HG03139 (cell line): ENCODE measurements around the gene DCBLD1.

Experiments used
- ATAC-seq: cut with Tn5 transposase; IDR thresholded peaks from one replicate; pipeline ENCODE4 v1.9.1; 2021; ENCODE audit not compliant: unreplicated experiment

The DCBLD1 gene

DNA sequence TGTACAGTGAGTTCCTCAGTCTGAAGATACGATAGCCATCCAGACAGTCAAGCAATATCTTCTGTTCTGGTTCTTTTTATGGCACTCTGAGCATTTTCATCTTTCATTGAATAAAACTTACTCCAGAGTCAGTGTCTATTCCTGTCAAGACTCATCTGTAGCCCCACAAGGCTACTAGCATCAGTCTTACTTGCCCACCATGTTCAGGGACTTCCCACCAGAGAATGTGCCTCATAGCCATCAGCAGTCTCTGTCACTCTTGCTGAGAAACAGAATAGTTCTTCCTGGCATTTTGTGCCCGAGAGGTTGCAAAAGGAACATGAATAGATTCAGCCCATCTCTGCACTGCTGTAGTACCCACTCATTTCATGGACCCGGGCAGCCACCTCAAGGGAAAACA is 12.7 kb upstream of the DCBLD1 start:
- ATAC-seq: no peak

DNA sequence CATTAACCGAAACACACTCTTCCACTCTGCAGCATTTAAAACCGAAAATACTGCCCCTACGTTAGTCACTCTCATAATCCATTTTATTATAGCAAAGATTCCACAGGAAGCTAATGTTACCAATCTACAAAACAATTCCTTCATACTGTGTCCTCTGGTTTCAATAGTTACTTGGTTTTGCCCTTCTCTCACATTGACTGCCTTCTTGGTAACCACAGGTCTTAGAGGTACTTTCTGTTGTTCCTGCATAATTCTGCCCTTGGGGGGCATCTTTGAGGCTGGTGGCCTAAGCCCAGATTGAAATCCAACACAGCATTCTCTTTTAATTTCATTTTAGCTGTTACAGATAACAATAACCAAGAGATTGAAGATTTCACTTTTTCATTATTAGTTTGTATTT is 9.8 kb upstream of the DCBLD1 start:
- ATAC-seq: no peak

DNA sequence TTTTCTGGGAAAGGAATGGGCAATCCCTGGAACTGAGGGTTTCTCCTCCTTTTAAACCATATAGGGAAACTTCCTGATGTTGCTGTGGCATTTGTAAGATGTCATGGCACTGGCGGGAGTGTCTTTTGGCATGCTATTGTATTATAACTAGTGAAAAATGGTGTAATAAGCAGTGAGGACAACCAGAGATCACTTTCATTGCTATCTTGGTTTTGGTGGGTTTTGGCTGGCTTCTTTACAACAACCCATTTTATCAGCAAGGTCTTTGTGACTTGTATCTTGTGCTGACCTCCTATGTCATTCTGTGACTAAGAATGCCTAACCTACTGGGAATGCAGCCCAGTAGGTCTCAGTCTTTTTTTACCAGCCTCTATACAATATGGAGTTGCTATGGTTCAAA is 9.1 kb upstream of the DCBLD1 start:
- no peak for ATAC-seq

DNA sequence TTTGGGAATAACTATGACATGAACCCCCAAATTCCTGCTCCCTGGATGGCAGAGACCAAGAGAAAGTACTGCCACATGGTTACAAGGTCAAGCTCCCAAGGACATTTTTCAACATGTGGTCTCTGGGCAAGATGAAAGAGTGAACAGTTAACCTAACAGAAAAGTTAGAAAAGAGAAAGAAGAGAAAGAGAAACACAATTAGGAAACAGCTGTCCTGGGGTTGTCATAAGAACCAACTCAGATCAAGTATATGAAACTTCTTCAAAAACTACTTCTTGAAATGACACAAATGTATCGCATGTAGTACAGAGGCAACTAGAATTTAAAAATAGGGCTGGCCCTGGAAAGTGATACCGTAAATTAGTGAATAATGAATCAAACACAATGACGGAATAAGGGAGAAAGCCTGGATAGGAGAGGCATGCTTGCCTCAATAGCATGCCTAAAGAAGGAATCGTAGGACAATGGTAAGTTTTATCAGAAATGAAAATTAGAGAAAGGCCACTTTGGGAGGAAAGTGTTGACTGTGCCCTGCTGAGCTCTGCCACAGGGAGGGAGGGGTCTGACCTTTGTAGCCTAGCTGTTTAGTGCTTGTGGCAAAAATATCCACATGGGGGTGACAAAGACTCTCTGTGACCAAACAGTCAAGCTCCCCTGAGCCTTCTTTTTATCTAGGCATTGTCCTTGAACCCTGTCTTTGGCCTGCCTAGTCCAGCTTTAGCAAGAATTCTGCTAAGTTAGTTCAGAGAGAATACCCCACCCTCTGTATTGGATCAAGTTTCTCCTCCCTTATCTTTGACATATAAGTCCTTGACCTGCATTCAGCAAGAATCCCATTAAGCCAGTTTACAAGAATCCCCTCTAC is 4.3 kb upstream of the DCBLD1 start:
- no peak for ATAC-seq

DNA sequence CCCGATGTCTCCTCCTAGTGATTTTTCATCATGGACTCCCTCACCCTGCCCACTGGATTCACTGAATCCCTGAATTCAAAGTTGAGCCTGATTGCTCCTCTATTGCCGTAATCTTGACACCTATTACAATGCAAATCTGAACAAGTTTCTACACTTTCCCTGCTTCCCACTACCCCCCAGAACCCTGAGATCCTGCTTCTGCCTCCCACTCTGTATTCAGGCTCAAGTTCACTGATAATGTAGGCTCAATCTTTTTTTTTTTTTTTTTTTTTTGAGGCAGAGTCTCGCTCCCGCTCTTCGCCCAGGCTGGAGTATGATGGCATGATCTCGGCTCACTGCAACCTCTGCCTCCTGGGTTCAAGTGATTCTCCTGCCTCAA is 3.6 kb upstream of the DCBLD1 start:
- no peak for ATAC-seq

DNA sequence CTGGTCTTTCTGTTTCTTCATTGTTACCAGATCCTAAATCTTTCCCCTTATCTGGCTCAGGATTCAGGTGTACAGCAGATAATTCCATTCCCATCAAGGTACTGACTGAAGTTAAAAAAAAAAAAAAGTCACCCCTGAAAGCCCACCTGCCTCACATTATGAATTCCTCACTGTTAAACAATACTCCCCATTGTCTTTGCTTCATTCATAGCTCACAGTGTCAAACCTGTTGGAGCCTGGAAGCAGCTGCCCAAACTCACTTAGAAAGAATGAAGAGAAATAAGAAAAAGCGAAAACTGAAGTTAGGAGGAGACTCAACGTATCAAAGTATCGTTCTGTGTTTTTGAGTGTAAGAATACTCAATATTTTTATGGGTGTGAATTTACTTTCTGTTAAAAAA is 1.8 kb upstream of the DCBLD1 start:
- no peak for ATAC-seq

DNA sequence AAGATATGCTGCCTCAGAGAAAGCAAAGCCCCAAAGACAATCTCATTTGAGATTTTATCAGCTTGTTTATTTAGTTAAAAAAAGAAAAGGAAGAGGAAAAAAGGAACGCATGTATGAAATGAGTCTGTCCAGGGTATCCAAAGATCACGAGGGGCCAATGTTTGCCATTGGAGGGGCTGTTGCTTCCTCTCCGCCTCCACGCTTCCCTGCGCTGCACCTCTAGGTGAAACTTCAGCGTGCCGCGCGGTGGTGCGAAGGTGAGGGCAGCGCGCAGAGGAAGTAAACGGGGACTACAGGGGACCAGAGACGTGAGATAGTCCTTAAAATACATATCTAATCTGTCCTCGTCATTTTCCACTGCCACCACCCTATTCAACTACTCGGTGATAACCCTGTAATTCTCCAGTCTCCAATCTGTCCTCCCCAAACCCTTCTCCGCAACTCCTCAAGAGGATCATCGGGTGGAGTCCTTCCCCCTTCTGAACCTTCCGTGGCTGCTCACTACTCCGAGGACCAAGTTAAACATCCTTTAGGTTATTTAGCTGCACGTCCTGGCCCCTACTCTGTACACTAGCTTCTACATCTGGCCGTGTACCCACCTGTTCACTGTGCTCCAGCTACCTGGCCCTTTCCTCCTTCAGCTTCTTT is 1.1 kb upstream of the DCBLD1 start:
- no peak for ATAC-seq

DNA sequence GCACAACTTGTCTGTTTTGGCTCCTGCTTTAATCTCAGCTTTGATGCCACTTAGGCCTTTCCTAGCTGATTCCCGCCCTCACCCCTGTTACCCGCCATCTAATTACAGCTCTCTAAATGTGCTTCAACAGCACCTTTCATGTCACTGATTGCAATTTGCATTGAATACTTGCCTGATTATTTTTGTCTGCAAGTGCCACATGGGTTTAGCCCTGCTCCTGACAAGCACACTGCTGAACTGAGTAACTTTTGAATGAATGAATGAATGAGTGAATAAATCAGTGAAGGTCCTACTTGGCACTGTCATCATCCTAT is 591 bp upstream of the DCBLD1 start:
- ATAC-seq: no peak

DNA sequence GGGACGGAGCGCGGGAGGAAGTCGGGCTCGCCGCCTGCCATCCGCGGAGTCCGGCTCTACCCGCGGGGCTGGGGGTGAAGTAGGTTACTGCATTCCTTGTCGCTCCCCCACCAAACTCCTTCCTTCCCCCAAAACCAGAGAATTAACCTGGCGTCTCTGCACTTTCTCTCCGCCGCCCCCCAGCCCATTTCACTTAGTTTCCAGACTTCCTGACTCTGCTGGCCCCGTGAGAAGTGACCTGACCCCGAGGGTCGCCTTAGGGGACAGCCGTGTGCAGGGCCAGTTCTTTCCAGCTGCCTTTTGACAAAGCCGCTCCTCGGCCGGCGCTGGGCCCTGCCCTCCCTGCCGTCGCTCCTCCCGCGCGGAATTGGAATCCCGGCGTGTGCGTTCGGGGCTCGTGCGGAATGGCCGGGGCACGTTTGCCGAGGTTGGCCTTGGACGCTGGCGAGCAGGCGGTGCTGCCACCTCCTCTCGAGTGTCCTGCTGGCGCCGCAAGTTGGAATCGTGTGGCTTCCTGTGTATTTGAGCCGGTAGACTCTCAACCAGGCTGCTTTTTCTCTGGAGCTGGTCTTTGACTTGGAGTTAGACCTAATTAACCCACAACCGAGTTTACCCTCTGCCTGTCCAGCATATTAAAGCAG is 650 bp downstream of the DCBLD1 start:
- no peak for ATAC-seq

DNA sequence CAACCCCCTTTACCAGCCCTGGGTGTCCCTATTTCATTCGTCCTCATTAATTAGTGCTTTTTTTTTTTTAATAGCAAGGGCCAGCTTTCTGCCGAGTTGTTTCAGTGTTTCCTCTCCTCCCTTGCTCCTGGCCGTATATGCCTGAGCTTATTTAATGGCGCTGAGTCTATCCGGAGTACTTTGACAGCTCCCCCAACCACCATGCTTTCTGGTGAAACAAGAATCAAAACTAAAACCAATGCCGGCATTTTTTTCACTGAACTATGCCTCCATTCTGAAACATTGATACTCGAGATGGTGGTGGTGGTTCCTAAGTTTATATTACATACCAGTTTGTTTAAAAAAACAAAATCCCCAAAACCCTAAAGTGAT is 1.2 kb downstream of the DCBLD1 start:
- no peak for ATAC-seq

DNA sequence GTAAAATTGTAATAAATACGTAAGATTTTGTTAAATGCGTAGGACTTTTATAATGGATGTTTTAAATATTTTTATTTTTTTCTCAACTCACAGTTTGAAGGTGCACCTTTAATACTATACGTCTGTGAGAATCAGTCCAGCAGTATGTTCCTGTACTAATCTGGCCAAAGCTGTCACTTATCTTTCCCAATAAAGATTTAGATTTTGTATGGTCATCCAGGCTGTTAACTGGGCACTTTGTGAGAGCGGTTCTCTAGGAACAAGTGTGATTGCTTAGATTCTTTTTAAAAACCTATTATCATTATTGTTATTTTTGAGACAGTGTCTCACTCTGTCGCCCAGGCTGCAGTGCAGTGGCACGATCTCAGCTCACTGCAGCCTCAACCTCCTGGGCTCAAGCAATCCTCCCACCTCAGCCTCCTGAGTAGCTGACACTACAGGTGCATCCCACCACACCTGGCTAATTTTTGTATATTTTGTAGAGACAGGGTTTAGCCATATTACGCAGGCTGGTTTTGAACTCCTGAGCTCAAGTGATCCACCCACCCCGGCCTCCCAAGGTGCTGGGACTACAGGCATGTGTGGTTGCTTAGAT is 1.7 kb downstream of the DCBLD1 start:
- ATAC-seq: no peak

DNA sequence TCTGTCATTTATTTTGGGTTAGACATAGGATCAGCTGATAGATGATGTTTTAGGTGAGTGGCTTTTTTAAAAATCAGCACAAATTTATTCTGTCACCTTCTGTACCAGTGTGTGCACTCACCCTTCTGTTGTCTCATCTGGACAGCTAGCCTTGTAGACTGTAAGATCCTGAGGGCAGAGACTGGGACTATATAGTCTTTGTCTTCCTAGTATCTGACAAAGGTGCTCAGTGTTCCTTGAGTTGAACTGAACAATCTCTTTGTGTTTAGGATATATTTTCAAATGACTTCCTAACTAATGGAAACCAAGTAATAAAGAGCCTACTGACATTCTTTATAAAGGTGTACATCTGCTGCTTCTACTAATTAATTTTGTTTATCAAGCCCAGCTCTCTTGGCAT is 3.0 kb downstream of the DCBLD1 start:
- no peak for ATAC-seq

DNA sequence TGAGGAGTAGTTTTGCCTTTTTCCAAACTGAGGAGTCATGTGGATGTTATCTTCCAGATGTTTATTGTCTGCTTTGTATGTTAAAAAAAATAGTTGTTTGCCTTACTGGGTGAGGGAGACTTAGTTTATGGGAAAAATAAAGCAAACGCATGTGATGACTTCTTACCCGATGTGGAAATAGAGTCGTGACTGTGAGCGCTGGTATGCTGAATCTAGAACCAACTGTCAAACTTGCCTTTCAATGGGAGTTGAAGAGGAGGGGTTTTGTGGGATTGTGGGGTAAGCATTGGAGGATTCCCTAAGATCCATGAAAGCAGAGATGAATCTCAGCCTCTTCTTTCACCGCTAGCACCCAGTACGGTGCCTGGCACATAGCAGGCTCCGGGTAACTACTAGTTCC is 5.3 kb downstream of the DCBLD1 start:
- ATAC-seq: no peak

DNA sequence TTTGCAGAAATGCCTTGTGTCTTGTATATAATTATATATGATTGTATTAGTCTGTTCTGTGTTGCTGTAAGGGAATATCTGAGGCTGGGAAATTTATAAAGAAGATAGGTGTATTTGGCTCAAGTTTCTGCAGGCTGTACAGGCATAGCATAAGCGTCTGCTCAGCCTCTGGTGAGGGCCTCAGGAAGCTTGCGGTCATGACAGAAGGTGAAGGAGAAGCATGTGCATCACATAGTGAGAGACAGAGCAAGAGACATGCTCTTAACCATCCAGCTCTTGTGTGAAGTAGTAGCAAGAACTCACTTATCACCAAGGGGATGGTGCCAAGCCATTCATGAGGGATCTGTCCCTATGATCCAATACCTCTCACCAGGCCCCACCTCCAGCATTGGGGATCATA is 6.5 kb downstream of the DCBLD1 start:
- ATAC-seq: no peak

DNA sequence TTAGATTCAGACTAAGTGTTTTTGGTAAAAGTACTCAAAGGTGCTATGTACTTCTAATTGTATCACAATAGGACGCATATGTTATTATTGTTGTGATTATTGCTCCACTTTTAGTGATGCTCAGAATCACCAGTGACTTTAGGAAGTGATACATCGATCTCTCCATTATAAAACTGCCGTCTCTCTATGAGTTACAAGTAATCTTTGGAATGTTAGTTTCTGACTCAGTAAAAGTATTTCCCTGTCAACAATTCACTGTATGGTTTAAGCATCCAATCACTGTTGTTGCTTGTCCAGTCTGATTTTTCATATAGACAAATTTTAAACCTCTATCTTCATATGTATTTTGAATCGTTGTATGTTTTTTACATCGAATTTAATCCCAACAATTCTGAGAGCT is 9.4 kb downstream of the DCBLD1 start:
- no peak for ATAC-seq

DNA sequence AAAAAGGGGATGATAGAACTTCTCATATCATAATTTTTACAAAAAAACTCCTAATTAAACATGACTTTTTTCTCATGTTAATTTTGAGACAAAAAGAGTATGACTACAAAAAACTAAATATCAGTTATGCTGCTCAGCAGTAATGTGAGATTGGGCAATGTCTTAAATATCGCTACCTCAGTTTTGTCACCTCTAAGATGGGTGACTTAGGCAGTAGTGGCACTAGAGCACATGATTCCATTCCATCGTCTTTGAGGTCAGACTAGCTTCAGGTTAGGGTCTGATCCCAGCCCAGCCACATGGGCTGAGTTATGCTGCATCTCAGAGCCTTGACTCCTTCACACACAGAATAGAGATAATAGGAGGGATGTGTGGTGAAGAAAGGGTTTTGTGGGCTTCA is 11.0 kb downstream of the DCBLD1 start:
- ATAC-seq: no peak

DNA sequence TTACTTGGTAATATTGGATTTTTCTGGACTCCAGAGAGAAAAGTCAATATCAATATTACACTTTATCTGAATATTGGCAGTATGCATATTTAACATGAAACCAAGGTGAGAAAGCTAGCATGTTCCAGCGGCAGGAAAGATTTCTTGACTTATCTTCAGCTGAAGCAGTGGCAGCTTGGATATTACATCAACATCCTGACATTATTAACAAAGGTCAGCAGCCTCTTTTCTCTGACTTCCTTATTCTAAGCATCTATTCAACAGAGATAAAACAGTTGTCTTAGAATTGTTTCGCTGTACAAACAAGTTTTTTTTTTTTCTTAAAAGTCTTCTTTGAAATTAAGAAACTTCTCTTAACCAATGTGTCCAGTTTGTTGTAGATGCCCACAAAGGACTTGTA is 11.8 kb downstream of the DCBLD1 start:
- no peak for ATAC-seq

DNA sequence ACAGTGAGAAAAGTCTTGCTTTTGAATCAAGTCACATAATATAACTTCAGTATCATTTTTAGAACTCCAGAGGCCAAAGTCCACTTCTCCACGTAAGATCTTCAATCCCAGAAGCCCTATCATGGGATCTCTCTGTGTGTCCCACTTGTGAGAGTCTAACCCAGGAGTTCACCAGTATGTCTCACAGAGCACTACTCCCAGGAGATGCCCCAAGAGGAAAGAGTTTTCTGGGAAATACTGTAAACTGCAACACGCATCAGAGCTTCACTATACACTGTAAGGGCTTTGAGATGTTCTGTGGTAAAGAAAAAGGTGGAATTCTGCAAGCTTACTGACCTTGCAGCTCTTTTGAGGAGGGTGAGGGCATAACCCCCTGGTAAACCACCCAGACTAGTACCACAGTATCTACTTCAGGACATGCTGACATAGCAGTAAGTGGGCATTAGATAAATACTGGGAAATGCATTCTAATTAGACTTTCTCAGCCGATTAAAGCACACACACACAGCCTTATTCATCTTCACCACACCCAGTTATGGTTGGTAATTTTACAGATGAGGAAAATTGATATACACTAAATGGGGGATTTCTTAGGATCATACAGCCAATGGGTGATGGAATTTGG is 12.3 kb downstream of the DCBLD1 start:
- ATAC-seq: no peak

DNA sequence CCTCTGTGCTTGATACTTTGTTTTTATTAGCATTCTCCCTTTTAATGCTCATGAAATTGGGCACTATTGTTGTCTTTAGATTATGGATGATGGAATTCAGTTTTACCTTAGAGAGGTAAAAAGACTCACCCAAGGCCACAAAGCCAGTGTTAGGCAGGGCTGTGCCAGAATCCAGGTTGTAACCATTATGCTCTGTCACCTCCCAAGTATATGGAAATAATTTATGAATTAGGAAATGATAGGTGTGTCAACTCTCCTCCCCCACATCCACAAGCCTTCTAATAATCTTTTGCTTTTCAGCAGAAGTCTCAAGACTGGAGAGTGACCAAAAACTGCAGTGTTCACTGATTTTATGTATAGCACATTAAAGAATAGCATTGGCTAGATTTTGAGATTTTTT is 13.0 kb downstream of the DCBLD1 start:
- no peak for ATAC-seq

DNA sequence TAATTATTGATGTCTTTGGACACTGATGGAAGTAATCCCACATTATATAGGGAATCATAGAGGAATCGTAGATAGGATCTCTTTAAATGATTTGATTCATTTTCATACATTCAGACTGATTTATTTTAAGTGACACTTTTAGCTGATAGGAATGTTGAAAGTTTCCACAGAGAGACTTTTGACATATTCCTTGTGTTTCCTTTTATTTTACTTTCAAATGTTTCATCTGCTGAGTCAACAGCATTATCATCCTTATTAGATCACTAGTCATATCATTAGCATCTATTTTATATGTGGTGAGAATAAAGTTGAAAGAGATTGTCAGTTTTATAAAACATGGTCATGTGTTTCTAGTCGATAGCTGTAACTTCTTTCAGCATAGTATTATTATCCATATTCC is 13.4 kb downstream of the DCBLD1 start:
- no peak for ATAC-seq

DNA sequence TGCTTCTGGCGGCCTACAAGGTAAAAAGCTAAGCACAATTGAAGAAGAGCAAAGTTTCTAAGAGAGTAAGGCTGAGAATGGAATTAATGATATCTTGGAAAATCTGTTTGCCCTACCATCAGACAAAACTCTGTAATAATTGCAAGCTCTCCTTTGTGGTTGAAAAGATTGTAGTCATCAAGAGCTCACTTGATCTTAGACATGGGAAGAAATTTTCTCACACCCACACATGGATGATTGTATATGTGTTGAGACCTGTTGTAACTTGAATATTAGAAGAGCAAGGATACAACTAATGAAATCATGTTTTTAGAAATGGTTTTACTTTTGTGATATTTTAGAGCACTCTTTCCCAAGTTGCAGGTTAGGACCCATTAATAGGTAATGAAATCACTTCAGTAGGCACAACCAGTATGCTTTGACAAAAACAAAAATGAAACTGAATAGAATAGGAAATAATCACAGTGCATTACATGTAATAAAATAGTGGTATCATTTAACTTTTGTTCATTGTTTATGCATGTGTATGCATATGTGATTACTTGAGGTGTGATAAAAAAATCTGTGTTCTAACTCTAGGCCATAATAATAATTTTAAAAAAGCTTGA is 14.0 kb downstream of the DCBLD1 start:
- no peak for ATAC-seq
